HL-60 (cell line): ENCODE measurements around the gene SLC29A4.

Experiments
- CTCF ChIP-seq: IDR thresholded peaks from one replicate; pipeline ENCODE4 v1.5.1; 2011; ENCODE audit warnings: low read length, control low read depth, inconsistent platforms; ENCODE audit not compliant: insufficient read depth
- GABPA ChIP-seq: IDR thresholded peaks from 2 replicates; pipeline ENCODE4 v1.6.1; 2012; ENCODE audit warnings: low read depth
- REST ChIP-seq: IDR thresholded peaks from 2 replicates; pipeline ENCODE4 v1.6.1; 2012; ENCODE audit warnings: low read depth; ENCODE audit not compliant: insufficient replicate concordance

- TF ChIP-seq CTCF (no peak), GABPA (no peak), REST (no peak)
Observed at GRCh38 chr7:5286933-5287332, 4.2 kb downstream of the SLC29A4 start.
